H1 (cell line): ENCODE data around the gene ATOH8. TPM values are rescaled to one million over a fixed set of nuclear protein-coding genes. Genes with fewer than 3 reads are reported as not detected.

ENCODE experiments used
- CTCF ChIA-PET: fragments of 300-600 bp; sonication (Branson Sonifier 250); formaldehyde crosslinking; loops from one replicate; lab custom pipeline; 2021; ENCODE audit not compliant: partially characterized antibody; lab: Charles Lee
- POLR2A ChIA-PET: fragments of 300-600 bp; sonication (Branson Sonifier 250); formaldehyde crosslinking; loops from one replicate; lab custom pipeline; 2021; ENCODE audit warnings: inconsistent platforms; ENCODE audit not compliant: partially characterized antibody; lab: Charles Lee
- DNase-seq, 2 experiments: peaks; one replicate each; pipeline versions ENCODE4 v3.0.0 to v3.0.0-alpha.2; 2010 to 2022; ENCODE audit warnings: low spot score in 2 of 2, low read depth in 1 of 2, mixed read lengths in 1 of 2
- FAIRE-seq: peaks from 2 replicates; lab custom pipeline; 2011; peaks lifted over from hg19 to GRCh38; lab: Jason Lieb, UNC
- H2AFZ ChIP-seq: 2 replicates; pipeline ENCODE4 v1.8.1; 2012; ENCODE audit warnings: low read length, inconsistent platforms
- H2AK5ac ChIP-seq: 2 replicates; pipeline ENCODE4 v1.6.1; 2013; ENCODE audit warnings: low read depth, low read length
- H2BK120ac ChIP-seq: replicated peaks from 2 replicates; pipeline ENCODE3; 2013; ENCODE audit warnings: low read depth, low read length, inconsistent platforms
- H2BK12ac ChIP-seq: 2 replicates; pipeline ENCODE4 v1.6.1; 2013; ENCODE audit warnings: low read depth, low read length
- H2BK15ac ChIP-seq: 2 replicates; pipeline ENCODE4 v1.6.1; 2013; ENCODE audit warnings: low read length
- H2BK20ac ChIP-seq: 2 replicates; pipeline ENCODE4 v1.6.1; 2013; ENCODE audit warnings: low read length
- H2BK5ac ChIP-seq: 2 replicates; pipeline ENCODE4 v1.6.1; 2013; ENCODE audit warnings: low read depth, low read length
- H3K14ac ChIP-seq: 2 replicates; pipeline ENCODE4 v1.6.1; 2013; ENCODE audit warnings: inconsistent platforms; ENCODE audit not compliant: insufficient read length
- H3K18ac ChIP-seq: 2 replicates; pipeline ENCODE4 v1.6.1; 2013; ENCODE audit warnings: low read length; ENCODE audit errors: extremely low read depth
- H3K23ac ChIP-seq: 2 replicates; pipeline ENCODE4 v1.6.1; 2013; ENCODE audit warnings: inconsistent platforms; ENCODE audit not compliant: insufficient read length
- H3K23me2 ChIP-seq: 2 replicates; pipeline ENCODE4 v1.6.1; 2013; ENCODE audit warnings: low read depth, low read length
- H3K27ac ChIP-seq: 2 replicates; pipeline ENCODE4 v1.6.1; 2011; ENCODE audit warnings: low read depth, low read length, inconsistent platforms
- H3K27me3 ChIP-seq, 4 experiments: replicated peaks in 1 of 4; 1 replicate in 1 of 4; 2 replicates in 3 of 4; pipeline versions ENCODE4 v1.6.1 to v1.8.1; 2011 to 2013; ENCODE audit warnings: low read length in 3 of 4, mild to moderate bottlenecking in 3 of 4, inconsistent platforms in 2 of 4, mixed read lengths in 2 of 4, moderate library complexity in 1 of 4; ENCODE audit not compliant: control insufficient read depth in 3 of 4, insufficient read depth in 3 of 4; ENCODE audit errors: extremely low read depth in 1 of 4
- H3K36me3 ChIP-seq, 4 experiments: 2 replicates each; pipeline versions ENCODE4 v1.6.1 to v1.8.1; 2011 to 2013; ENCODE audit warnings: mild to moderate bottlenecking in 4 of 4, low read length in 3 of 4, moderate library complexity in 2 of 4, control low read depth in 1 of 4, inconsistent platforms in 1 of 4; ENCODE audit not compliant: insufficient read depth in 4 of 4, control insufficient read depth in 2 of 4
- H3K4ac ChIP-seq: replicated peaks from 2 replicates; pipeline ENCODE3; 2013; ENCODE audit warnings: low read length, low read depth, mixed read lengths, inconsistent platforms; ENCODE audit not compliant: insufficient read length
- H3K4me1 ChIP-seq, 4 experiments: replicated peaks in 1 of 4; 1 replicate in 1 of 4; 2 replicates in 3 of 4; pipeline versions ENCODE4 v1.6.1 to v1.8.1; 2011 to 2013; ENCODE audit warnings: low read length in 3 of 4, inconsistent platforms in 2 of 4, mixed read lengths in 1 of 4; ENCODE audit not compliant: insufficient read depth in 4 of 4, control insufficient read depth in 3 of 4
- H3K4me2 ChIP-seq, 2 experiments: 2 replicates each; pipeline versions ENCODE4 v1.6.1 to v1.8.1; 2011 to 2013; ENCODE audit warnings: low read depth in 2 of 2, low read length in 2 of 2, control low read depth in 1 of 2, inconsistent platforms in 1 of 2, mild to moderate bottlenecking in 1 of 2; ENCODE audit not compliant: insufficient read depth in 1 of 2
- H3K4me3 ChIP-seq, 4 experiments: fragments of 200-600, 300-600 bp in 1 of 4; sonication (generic), shearing (Covaris generic), sonication (Bioruptor Twin) in 1 of 4; 2 replicates each; pipeline versions ENCODE4 v1.5.1 to v1.8.1; 2011 to 2016; ENCODE audit warnings: low read length in 4 of 4, low read depth in 3 of 4, control low read depth in 2 of 4, inconsistent platforms in 2 of 4, mild to moderate bottlenecking in 2 of 4, mixed read lengths in 1 of 4, moderate library complexity in 1 of 4; ENCODE audit not compliant: insufficient read depth in 2 of 4; ENCODE audit errors: extremely low read depth in 1 of 4
- H3K56ac ChIP-seq: replicated peaks from 2 replicates; pipeline ENCODE3; 2013; ENCODE audit warnings: low read depth, mild to moderate bottlenecking, mixed read lengths, low read length, inconsistent platforms; ENCODE audit not compliant: insufficient read length
- H3K79me1 ChIP-seq: 2 replicates; pipeline ENCODE4 v1.6.1; 2013; ENCODE audit warnings: low read depth, low read length, control low read depth
- H3K79me2 ChIP-seq, 2 experiments: 2 replicates each; pipeline versions ENCODE4 v1.6.1 to v1.8.1; 2012 to 2013; ENCODE audit warnings: low read length in 2 of 2, mild to moderate bottlenecking in 2 of 2, inconsistent platforms in 1 of 2; ENCODE audit not compliant: insufficient read depth in 2 of 2, control insufficient read depth in 1 of 2
- H3K9ac ChIP-seq, 4 experiments: replicated peaks in 1 of 4; 1 replicate in 1 of 4; 2 replicates in 3 of 4; pipeline versions ENCODE4 v1.6.1 to v1.8.1; 2011 to 2013; ENCODE audit warnings: low read depth in 3 of 4, low read length in 3 of 4, control low read depth in 2 of 4, mild to moderate bottlenecking in 2 of 4, moderate library complexity in 2 of 4, inconsistent platforms in 1 of 4; ENCODE audit errors: extremely low read depth in 1 of 4
- H3K9me3 ChIP-seq, 2 experiments: 2 replicates each; pipeline versions ENCODE4 v1.6.1 to v1.8.1; 2012 to 2013; ENCODE audit warnings: mild to moderate bottlenecking in 2 of 2, moderate library complexity in 2 of 2, control low read depth in 1 of 2, inconsistent platforms in 1 of 2, low read depth in 1 of 2, low read length in 1 of 2, mixed read lengths in 1 of 2; ENCODE audit not compliant: insufficient read depth in 2 of 2
- H4K20me1 ChIP-seq, 2 experiments: replicated peaks in 1 of 2; 2 replicates each; pipeline versions ENCODE3 to v1.8.1; 2011 to 2013; ENCODE audit warnings: inconsistent platforms in 2 of 2, low read length in 2 of 2, mild to moderate bottlenecking in 1 of 2; ENCODE audit not compliant: insufficient read depth in 2 of 2, control insufficient read depth in 1 of 2
- H4K5ac ChIP-seq: 2 replicates; pipeline ENCODE4 v1.6.1; 2013; ENCODE audit warnings: low read length, low read depth, mixed read lengths, inconsistent platforms; ENCODE audit not compliant: insufficient read length
- H4K8ac ChIP-seq: 2 replicates; pipeline ENCODE4 v1.8.0; 2013; ENCODE audit warnings: mild to moderate bottlenecking, moderate library complexity, low read length, inconsistent platforms; ENCODE audit not compliant: insufficient read depth; ENCODE audit errors: extremely low read depth
- H4K91ac ChIP-seq: replicated peaks from 2 replicates; pipeline ENCODE3; 2013; ENCODE audit warnings: low read length, mixed read lengths, inconsistent platforms; ENCODE audit not compliant: insufficient read length
- EZH2 ChIP-seq: fragments of 200-600 bp; sonication (generic); IDR thresholded peaks from 2 replicates; pipeline ENCODE4 v1.7.1; 2012; ENCODE audit warnings: low read depth, mild to moderate bottlenecking, moderate library complexity, low read length, inconsistent platforms; ENCODE audit not compliant: severe bottlenecking
- GTF2F1 ChIP-seq: IDR thresholded peaks from 2 replicates; pipeline ENCODE4 v1.6.1; 2012; ENCODE audit warnings: low read depth, low read length, improper control_type of control experiment, borderline replicate concordance
- MAFK ChIP-seq: IDR thresholded peaks from 2 replicates; pipeline ENCODE4 v1.6.1; 2012; ENCODE audit warnings: low read depth, mild to moderate bottlenecking, improper control_type of control experiment, low read length
- POLR2AphosphoS5 ChIP-seq: IDR thresholded peaks from 2 replicates; pipeline ENCODE4 v1.6.1; 2011; ENCODE audit warnings: low read depth, low read length
- RAD21 ChIP-seq, 2 experiments: IDR thresholded peaks in 1 of 2; conservative IDR thresholded peaks in 1 of 2; 2 replicates each; pipeline ENCODE4 v1.6.1; 2011; ENCODE audit warnings: low read depth in 2 of 2, low read length in 2 of 2, improper control_type of control experiment in 1 of 2, inconsistent platforms in 1 of 2, mild to moderate bottlenecking in 1 of 2, moderate library complexity in 1 of 2
- TAF7 ChIP-seq: optimal IDR thresholded peaks from 2 replicates; pipeline ENCODE3; 2011; ENCODE audit warnings: low read depth, mild to moderate bottlenecking, inconsistent platforms, low read length, moderate library complexity, borderline replicate concordance
- WGBS, 2 experiments: shearing (Covaris generic) in 1 of 2; methylation state at CpG; one replicate each; pipeline versions ENCODE4 v1.1.6 to v1.1.7; 2013 to 2015; ENCODE audit warnings: low lambda C conversion rate in 2 of 2, mixed read lengths in 2 of 2, inconsistent platforms in 1 of 2, low coverage in 1 of 2, missing lambda C conversion rate in 1 of 2; ENCODE audit not compliant: insufficient replicate concordance in 2 of 2, insufficient coverage in 1 of 2, insufficient read length in 1 of 2; ENCODE audit errors: extremely low coverage in 1 of 2, missing lambda C conversion rate in 1 of 2; 5-methylcytosine and 5-hydroxymethylcytosine counted together
- polyA plus RNA-seq, 7 experiments: library from polyadenylated mRNA; depleted of rRNA in 3 of 7; stranded (reverse) in 5 of 7; unstranded in 2 of 7; fragments of >200 nt in 5 of 7; fragments of 200-250 nt in 2 of 7; gene quantifications; 1 replicate in 5 of 7; 2 replicates in 1 of 7; 4 replicates in 1 of 7; pipeline versions ENCODE4 v1.2.1 to v1.2.3, GENCODE V29; 2011 to 2013; ENCODE audit warnings: missing spikeins in 2 of 7, mixed read lengths in 2 of 7
- total RNA-seq: library from RNA; stranded (reverse); fragmentation: NEBNext Ultra II Directional; extraction: Animal tissue kit (Norgen Biotek cat#: 25700); gene quantifications from 2 replicates; pipeline ENCODE4 v1.2.1, GENCODE V29; 2021
- TF ChIP-seq, protein P1 (sequence below): IDR thresholded peaks from 2 replicates; pipeline ENCODE4 v1.6.1; 2011; ENCODE audit warnings: low read depth, mild to moderate bottlenecking, low read length; ENCODE audit not compliant: insufficient read depth
- TF ChIP-seq, protein P2 (sequence below), 3 experiments: IDR thresholded peaks; 1 replicate in 2 of 3; 2 replicates in 1 of 3; pipeline versions ENCODE4 v1.5.1 to v1.6.1; 2011; ENCODE audit warnings: low read length in 3 of 3, mild to moderate bottlenecking in 3 of 3, inconsistent platforms in 2 of 3, low read depth in 1 of 3, moderate library complexity in 1 of 3; ENCODE audit not compliant: insufficient read depth in 1 of 3; ENCODE audit errors: control extremely low read depth in 1 of 3

ATOH8 gene
- total and polyA plus RNA-seq, 2 of the 8 experiments (the other 6 are each of a cell fraction or from before 2014, with no cell fraction given) = 0.50 to 0.53 TPM

DNA sequence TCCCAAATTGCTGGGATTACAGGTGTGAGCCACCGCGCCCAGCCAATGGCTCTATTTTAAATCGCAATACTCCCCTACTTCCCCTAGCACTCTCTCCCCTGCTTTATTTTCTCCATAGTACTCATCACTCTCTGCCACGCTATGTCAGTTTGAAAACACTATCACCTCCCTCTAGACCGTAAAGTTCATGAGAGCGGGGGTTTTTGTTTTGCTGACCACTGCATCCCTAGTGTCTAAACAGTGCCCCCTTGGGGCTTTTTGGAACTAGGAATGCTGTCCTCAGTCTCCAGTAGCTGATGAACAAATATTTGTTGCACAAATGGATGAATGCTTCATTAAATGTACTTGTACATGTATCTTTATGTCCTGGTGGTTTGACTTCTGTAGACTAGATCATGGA, 44.1 kb downstream of the ATOH8 start:
- peak; percentile 75 for FAIRE-seq
- Histone ChIP-seq H2BK120ac (no peak overlapping the region), H4K8ac (no peak overlapping the region), H3K27me3 (peaks cover 0 to 2% (median 0%) of the 10 kb centered on the region in 4 experiments; a peak in 2 of 7 replicates), H3K23ac (no peak overlapping the region), H2BK20ac (no peak overlapping the region), H3K9me3 (no peaks in the 10 kb centered on the region), H3K56ac (no peak overlapping the region), H4K5ac (no peak overlapping the region), H3K27ac (no peak overlapping the region), H3K4me1 (no peaks in the 10 kb centered on the region; a peak in 1 of 7 replicates), H2BK12ac (no peak overlapping the region), H2AFZ (no peak overlapping the region), H4K91ac (no peak overlapping the region), H4K20me1 (no peaks in the 10 kb centered on the region), H3K9ac (no peak overlapping the region), H3K14ac (no peak overlapping the region), H3K4ac (no peak overlapping the region), H3K79me2 (no peaks in the 10 kb centered on the region), H3K4me2 (no peak overlapping the region), H3K36me3 (no peaks in the 10 kb centered on the region), H2BK15ac (no peak overlapping the region), H3K23me2 (no peaks in the 10 kb centered on the region), H3K4me3 (no peak overlapping the region), H2BK5ac (no peak overlapping the region), H3K18ac (no peak overlapping the region), H3K79me1 (no peaks in the 10 kb centered on the region), H2AK5ac (no peak overlapping the region)
- CTCF ChIA-PET = interaction anchor here (0.6 to 4.7 kb wide), 27 partner anchors 13 to 91 kb away, joined by 3 to 58 read pairs (median 4); partner anchors contain the start of gene ATOH8
- WGBS, 2 experiments = 81% methylated on average over 6 of the region's 6 CpGs; no CpG with 5 or more reads in 1 of the 2 experiments
- POLR2A ChIA-PET = no interaction called here
- no peak for DNase-seq
- no peak for TF ChIP-seq POLR2AphosphoS5
- TF ChIP-seq, protein P1, sequence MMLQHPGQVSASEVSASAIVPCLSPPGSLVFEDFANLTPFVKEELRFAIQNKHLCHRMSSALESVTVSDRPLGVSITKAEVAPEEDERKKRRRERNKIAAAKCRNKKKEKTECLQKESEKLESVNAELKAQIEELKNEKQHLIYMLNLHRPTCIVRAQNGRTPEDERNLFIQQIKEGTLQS = no peak
- TF ChIP-seq EZH2 = no peak
- TF ChIP-seq GTF2F1 = no peak
- TF ChIP-seq MAFK = peak; percentile 37; the same call in 1 of the 2 replicates
- TF ChIP-seq TAF7 = no peak
- TF ChIP-seq RAD21 (IDR thresholded peaks at IDR 0.05 in 1 of 2, conservative IDR thresholded peaks at IDR 0.05 in 1 of 2; ENCODE audit: low read depth in 2 of 2, low read length in 2 of 2) = peak; percentile 71 to 82
- TF ChIP-seq, protein P2, sequence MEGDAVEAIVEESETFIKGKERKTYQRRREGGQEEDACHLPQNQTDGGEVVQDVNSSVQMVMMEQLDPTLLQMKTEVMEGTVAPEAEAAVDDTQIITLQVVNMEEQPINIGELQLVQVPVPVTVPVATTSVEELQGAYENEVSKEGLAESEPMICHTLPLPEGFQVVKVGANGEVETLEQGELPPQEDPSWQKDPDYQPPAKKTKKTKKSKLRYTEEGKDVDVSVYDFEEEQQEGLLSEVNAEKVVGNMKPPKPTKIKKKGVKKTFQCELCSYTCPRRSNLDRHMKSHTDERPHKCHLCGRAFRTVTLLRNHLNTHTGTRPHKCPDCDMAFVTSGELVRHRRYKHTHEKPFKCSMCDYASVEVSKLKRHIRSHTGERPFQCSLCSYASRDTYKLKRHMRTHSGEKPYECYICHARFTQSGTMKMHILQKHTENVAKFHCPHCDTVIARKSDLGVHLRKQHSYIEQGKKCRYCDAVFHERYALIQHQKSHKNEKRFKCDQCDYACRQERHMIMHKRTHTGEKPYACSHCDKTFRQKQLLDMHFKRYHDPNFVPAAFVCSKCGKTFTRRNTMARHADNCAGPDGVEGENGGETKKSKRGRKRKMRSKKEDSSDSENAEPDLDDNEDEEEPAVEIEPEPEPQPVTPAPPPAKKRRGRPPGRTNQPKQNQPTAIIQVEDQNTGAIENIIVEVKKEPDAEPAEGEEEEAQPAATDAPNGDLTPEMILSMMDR (IDR thresholded peaks at IDR 0.05; ENCODE audit: control extremely low read depth in 1 of 3, insufficient read depth in 1 of 3, low read depth in 1 of 3, low read length in 3 of 3) = peak in 2 of 3 experiments; percentile 58 to 74; a peak in 3 of 4 replicates
